Ovary (tissue), 3 donors: ENCODE measurements around the gene EFCAB14.

Source experiments
- CTCF ChIP-seq, 3 donors: fragments of 450-650 bp in 2 of 3; fragments of 200-600 bp in 1 of 3; IDR thresholded peaks; one replicate each; pipeline versions ENCODE4 v1.5.1 to v1.8.0; 2016 to 2022; ENCODE audit warnings: antibody characterized with exemption in 3 of 3, mild to moderate bottlenecking in 1 of 3
- EP300 ChIP-seq: sonication (generic); formaldehyde crosslinking; IDR thresholded peaks from one replicate; pipeline ENCODE4 v1.6.1; 2017; ENCODE audit warnings: antibody characterized with exemption
- POLR2A ChIP-seq: fragments of 450-650 bp; IDR thresholded peaks from one replicate; pipeline ENCODE4 v1.6.1; 2017; ENCODE audit warnings: antibody characterized with exemption, mild to moderate bottlenecking, moderate library complexity
- donor health status: DM: no; HTN: no; CAD: no.

- TF ChIP-seq EP300 = no peak
- no peak for TF ChIP-seq CTCF (IDR thresholded peaks at IDR 0.05)
- no peak for TF ChIP-seq POLR2A
Observed at GRCh38 chr1:46761740-46762139, 42.8 kb upstream of the EFCAB14 start.
